Uterus (tissue), 2 donors: ENCODE results near the gene MPZL3.
"Not testable (repeated sequence)": the region's sequence is repeated elsewhere in the genome, so short reads cannot be mapped to it uniquely, and the experiment has no call there.

Experiments used
- CTCF ChIP-seq, 4 experiments: fragments of 200-600 bp in 2 of 4; fragments of 450-650 bp in 2 of 4; sonication (generic) in 2 of 4; IDR thresholded peaks; one replicate each; pipeline ENCODE4 v1.5.1; 2016 to 2019; ENCODE audit warnings: antibody characterized with exemption in 4 of 4, mild to moderate bottlenecking in 2 of 4, moderate library complexity in 1 of 4
- POLR2A ChIP-seq, 2 donors: fragments of 450-650 bp; IDR thresholded peaks; one replicate each; pipeline ENCODE4 v1.6.1; 2016; ENCODE audit warnings: antibody characterized with exemption in 2 of 2, mild to moderate bottlenecking in 1 of 2, moderate library complexity in 1 of 2

DNA sequence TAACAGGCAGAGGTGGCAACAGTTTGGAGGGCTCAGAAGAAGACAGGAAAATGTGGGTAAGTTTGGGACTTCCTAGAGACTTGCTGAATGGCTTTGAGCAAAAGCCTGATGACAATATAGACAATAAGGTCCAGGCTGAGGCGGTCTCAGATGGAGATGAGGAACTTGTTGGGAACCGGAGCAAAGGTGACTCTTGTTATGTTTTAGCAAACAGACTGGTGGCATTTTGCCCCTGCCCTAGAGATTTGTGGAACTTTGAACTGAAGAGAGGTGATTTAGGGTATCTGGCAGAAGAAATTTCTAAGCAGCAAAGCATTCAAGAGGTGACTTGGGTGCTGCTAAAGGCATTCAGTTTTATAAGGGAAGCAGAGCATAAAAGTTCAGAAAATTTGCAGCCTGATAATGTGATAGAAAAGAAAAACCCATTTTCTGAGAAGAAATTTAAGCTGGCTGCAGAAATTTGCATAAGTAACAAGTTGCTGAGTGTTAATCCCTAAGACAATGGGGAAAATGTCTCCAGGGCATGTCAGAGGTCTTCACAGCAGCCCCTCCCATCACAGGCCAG, 61.1 kb downstream of the MPZL3 start:
- not testable (repeated sequence) for TF ChIP-seq POLR2A, CTCF (IDR thresholded peaks at IDR 0.05)
